ENCODE data around the gene FCHSD1. TPM values are rescaled to one million over a fixed set of nuclear protein-coding genes. Genes with fewer than 3 reads are reported as not detected.

FCHSD1 gene
- total RNA-seq, 1 experiment from 2014 or later, result 23.1 TPM

DNA sequence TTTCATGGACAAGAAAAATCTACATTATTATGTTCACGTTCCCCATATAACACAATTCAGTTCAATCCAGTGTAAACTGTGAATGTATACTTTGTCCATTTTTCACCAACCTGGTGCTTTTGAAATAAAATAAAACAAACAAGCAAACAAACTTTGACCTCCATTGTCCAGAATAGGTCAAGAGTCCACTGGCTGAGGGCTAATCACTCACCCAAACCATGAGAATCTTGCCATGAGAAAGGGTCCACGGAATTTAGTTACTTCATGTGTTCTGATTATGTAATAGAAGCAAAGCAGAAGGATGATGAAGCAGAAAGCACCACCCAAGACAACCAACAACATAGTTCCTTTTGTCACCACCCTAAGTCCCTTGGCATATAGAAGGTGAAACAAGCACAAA is 61.1 kb downstream of the FCHSD1 start:
- no CpG with 5 or more reads among the region's 2 CpGs for WGBS (ENCODE audit: extremely low coverage, insufficient read length, low lambda C conversion rate)
- Histone ChIP-seq H3K23me2 (ENCODE audit: insufficient read length, low read depth, low read length, poor library complexity, severe bottlenecking) (no peaks in the 10 kb centered on the region), H2BK15ac (ENCODE audit: low read depth, low read length) (no peak overlapping the region), H4K5ac (ENCODE audit: insufficient read length, low read depth, low read length) (no peak overlapping the region), H3K23ac (ENCODE audit: insufficient read length, low read depth, low read length) (no peak overlapping the region), H4K91ac (ENCODE audit: insufficient read length, low read depth, low read length) (no peak overlapping the region), H3K27ac (ENCODE audit: insufficient read length, low read depth, low read length) (no peak overlapping the region), H3K14ac (ENCODE audit: insufficient read depth, low read length) (no peak overlapping the region), H4K8ac (replicated peaks; ENCODE audit: insufficient read length, low read depth, low read length) (no peak overlapping the region), H2BK20ac (ENCODE audit: low read depth, low read length, poor library complexity, severe bottlenecking) (no peak overlapping the region), H3K56ac (ENCODE audit: insufficient read length, low read depth, low read length) (no peak overlapping the region), H3K4ac (ENCODE audit: low read depth, low read length) (no peak overlapping the region), H2AFZ (ENCODE audit: low read length) (no peak overlapping the region), H2BK12ac (ENCODE audit: insufficient read length, low read depth, low read length) (no peak overlapping the region), H3K4me1 (ENCODE audit: insufficient read depth, low read length) (no peaks in the 10 kb centered on the region), H3T11ph (ENCODE audit: low read length) (no peak overlapping the region), H3K79me1 (ENCODE audit: insufficient read depth, low read depth, low read length, poor library complexity, severe bottlenecking) (peaks cover 10% of the 10 kb centered on the region), H2AK5ac (ENCODE audit: insufficient read length, low read length) (no peak overlapping the region), H2BK5ac (ENCODE audit: insufficient read length, low read length) (no peak overlapping the region), H2BK120ac (ENCODE audit: low read depth, low read length, poor library complexity, severe bottlenecking) (no peak overlapping the region), H3K27me3 (ENCODE audit: insufficient read depth, low read length) (no peaks in the 10 kb centered on the region), H3K18ac (ENCODE audit: insufficient read length, low read depth, low read length) (no peak overlapping the region), H3K9ac (ENCODE audit: extremely low read depth, insufficient read length, low read length) (no peak overlapping the region), H3K9me3 (ENCODE audit: control insufficient read depth, low read depth, low read length) (no peaks in the 10 kb centered on the region), H4K20me1 (ENCODE audit: control insufficient read depth, insufficient read depth, insufficient read length) (no peaks in the 10 kb centered on the region), H3K79me2 (ENCODE audit: insufficient read depth, low read length) (no peaks in the 10 kb centered on the region; the same call in 1 of the 2 replicates), H3K4me2 (ENCODE audit: insufficient read depth, insufficient read length, low read length) (no peak overlapping the region)
- Mint-ChIP-seq H3K4me1 (no peaks in the 10 kb centered on the region), H3K27ac (no peak overlapping the region), H3K36me3 (ENCODE audit: insufficient read depth in 1 of 3, low read depth in 3 of 3) (peaks cover 3 to 20% (median 9%) of the 10 kb centered on the region in 3 experiments; a peak in 5 of 7 replicates), H3K27me3 (ENCODE audit: low read depth) (no peaks in the 10 kb centered on the region), H3K4me3 (no peak overlapping the region), H3K9me3 (no peaks in the 10 kb centered on the region)
- TF ChIP-seq, protein P1, sequence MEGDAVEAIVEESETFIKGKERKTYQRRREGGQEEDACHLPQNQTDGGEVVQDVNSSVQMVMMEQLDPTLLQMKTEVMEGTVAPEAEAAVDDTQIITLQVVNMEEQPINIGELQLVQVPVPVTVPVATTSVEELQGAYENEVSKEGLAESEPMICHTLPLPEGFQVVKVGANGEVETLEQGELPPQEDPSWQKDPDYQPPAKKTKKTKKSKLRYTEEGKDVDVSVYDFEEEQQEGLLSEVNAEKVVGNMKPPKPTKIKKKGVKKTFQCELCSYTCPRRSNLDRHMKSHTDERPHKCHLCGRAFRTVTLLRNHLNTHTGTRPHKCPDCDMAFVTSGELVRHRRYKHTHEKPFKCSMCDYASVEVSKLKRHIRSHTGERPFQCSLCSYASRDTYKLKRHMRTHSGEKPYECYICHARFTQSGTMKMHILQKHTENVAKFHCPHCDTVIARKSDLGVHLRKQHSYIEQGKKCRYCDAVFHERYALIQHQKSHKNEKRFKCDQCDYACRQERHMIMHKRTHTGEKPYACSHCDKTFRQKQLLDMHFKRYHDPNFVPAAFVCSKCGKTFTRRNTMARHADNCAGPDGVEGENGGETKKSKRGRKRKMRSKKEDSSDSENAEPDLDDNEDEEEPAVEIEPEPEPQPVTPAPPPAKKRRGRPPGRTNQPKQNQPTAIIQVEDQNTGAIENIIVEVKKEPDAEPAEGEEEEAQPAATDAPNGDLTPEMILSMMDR (conservative IDR thresholded peaks at IDR 0.05), result no peak
- no peak for DNase-seq

Other genes starting within 250 kb of the FCHSD1 start
- 0.83 and 1.3 TPM in 2 replicates for gene PCDHGA9, start 248.6 kb downstream of the FCHSD1 start, total RNA-seq (2021)
- gene PCDHGB6, start 243.4 kb downstream of the FCHSD1 start, total RNA-seq (2021), result 5.5 and 6.0 TPM in 2 replicates
- 12.5 and 15.1 TPM in 2 replicates for gene PCDHGA10, start 238.4 kb downstream of the FCHSD1 start, total RNA-seq (2021)
- gene PCDHGB7, start 233.7 kb downstream of the FCHSD1 start, total RNA-seq (2021), result 6.8 and 7.7 TPM in 2 replicates
- 2.6 and 2.7 TPM in 2 replicates for gene PCDHGA11, start 230.4 kb downstream of the FCHSD1 start, total RNA-seq (2021)
- 1.3 and 1.4 TPM in 2 replicates for gene PCDHGA12, start 220.9 kb downstream of the FCHSD1 start, total RNA-seq (2021)
- gene PCDHGC3, start 175.5 kb downstream of the FCHSD1 start, total RNA-seq (2021), result 19.8 and 22.6 TPM in 2 replicates
- gene PCDHGC4, start 166.4 kb downstream of the FCHSD1 start, total RNA-seq (2021), result 4.0 and 4.3 TPM in 2 replicates
- gene PCDHGC5, start 162.3 kb downstream of the FCHSD1 start, total RNA-seq (2021), result 0.57 and 0.66 TPM in 2 replicates
- 117 and 123 TPM in 2 replicates for gene DIAPH1, start 32.4 kb downstream of the FCHSD1 start, total RNA-seq (2021)
- gene HDAC3, start 14.6 kb downstream of the FCHSD1 start, total RNA-seq (2021), result 98.3 and 98.5 TPM in 2 replicates
- gene RELL2, start 14.4 kb downstream of the FCHSD1 start, total RNA-seq (2021), result 9.8 and 11.1 TPM in 2 replicates
- 27.3 and 27.6 TPM in 2 replicates for gene ARAP3, start 30.8 kb upstream of the FCHSD1 start, total RNA-seq (2021)
- 127 and 131 TPM in 2 replicates for gene PCDH1, start 227.0 kb upstream of the FCHSD1 start, total RNA-seq (2021)